HG03066 (cell line): ENCODE data around the gene ZNF516.

Source experiments
- ATAC-seq: cut with Tn5 transposase; IDR thresholded peaks from one replicate; pipeline ENCODE4 v1.9.1; 2021; ENCODE audit warnings: low read depth; ENCODE audit not compliant: unreplicated experiment

Gene ZNF516

GRCh38 chr18:76425146-76426131 is 69.6 kb downstream of the ZNF516 start:
- ATAC-seq, result no peak

GRCh38 chr18:76422838-76423237 is 72.2 kb downstream of the ZNF516 start:
- ATAC-seq, result no peak

- no peak for ATAC-seq
These were observed 72.9 kb downstream of the ZNF516 start for GRCh38 chr18:76422121-76422520.

GRCh38 chr18:76421685-76422078 is 73.4 kb downstream of the ZNF516 start:
- no peak for ATAC-seq

- no peak for ATAC-seq
These were observed 74.0 kb downstream of the ZNF516 start for GRCh38 chr18:76420898-76421684.

- no peak for ATAC-seq
These were observed 75.2 kb downstream of the ZNF516 start for GRCh38 chr18:76419811-76420210.

- ATAC-seq, result no peak
These were observed 78.1 kb downstream of the ZNF516 start for GRCh38 chr18:76416911-76417310.

GRCh38 chr18:76414936-76415621 is 80.0 kb downstream of the ZNF516 start:
- no peak for ATAC-seq

GRCh38 chr18:76412818-76413565 is 82.0 kb downstream of the ZNF516 start:
- no peak for ATAC-seq

- no peak for ATAC-seq
These were observed 82.8 kb downstream of the ZNF516 start for GRCh38 chr18:76412010-76412817.

- peak; percentile 63 for ATAC-seq
These were observed 84.2 kb downstream of the ZNF516 start for GRCh38 chr18:76410660-76411417.

GRCh38 chr18:76410033-76410432 is 85.0 kb downstream of the ZNF516 start:
- ATAC-seq, result no peak

GRCh38 chr18:76408480-76409067 is 86.5 kb downstream of the ZNF516 start:
- ATAC-seq, result no peak

- ATAC-seq, result no peak
These were observed 87.4 kb downstream of the ZNF516 start for GRCh38 chr18:76407681-76408080.

GRCh38 chr18:76406791-76407190 is 88.3 kb downstream of the ZNF516 start:
- no peak for ATAC-seq

- ATAC-seq, result no peak
These were observed 89.2 kb downstream of the ZNF516 start for GRCh38 chr18:76405681-76406356.

- no peak for ATAC-seq
These were observed 89.8 kb downstream of the ZNF516 start for GRCh38 chr18:76405280-76405679.

- no peak for ATAC-seq
These were observed 90.7 kb downstream of the ZNF516 start for GRCh38 chr18:76404345-76404831.
